CD4-positive, CD25-positive, alpha-beta regulatory T cell (primary cell): Measurements from ENCODE around the gene ULK1. TPM values are rescaled to one million over a fixed set of nuclear protein-coding genes. Genes with fewer than 3 reads are reported as not detected.
"Not testable (repeated sequence)": the region's sequence is repeated elsewhere in the genome, so short reads cannot be mapped to it uniquely, and the experiment has no call there.

ENCODE experiments used
- ATAC-seq, 2 donors: fragments of 150-1000 bp; cut with Tn5 transposase; one replicate each; pipeline ENCODE4 v1.10.0; 2021; ENCODE audit warnings: low read depth in 2 of 2, moderate number of reproducible peaks in 2 of 2, moderate library complexity in 1 of 2
- DNase-seq, 3 donors: peaks; one replicate each; pipeline versions ENCODE4 v3.0.0 to v3.0.0-alpha.2; 2012 to 2022; ENCODE audit warnings: mixed read lengths in 1 of 3
- H3K27ac ChIP-seq: one replicate; pipeline ENCODE4 v1.7.0; 2013; ENCODE audit warnings: mild to moderate bottlenecking, low read length; ENCODE audit not compliant: insufficient read depth, poor library complexity, severe bottlenecking
- H3K27me3 ChIP-seq: one replicate; pipeline ENCODE4 v1.7.0; 2013; ENCODE audit warnings: low read length; ENCODE audit not compliant: control insufficient read depth, insufficient read depth
- H3K36me3 ChIP-seq: one replicate; pipeline ENCODE4 v1.7.0; 2013; ENCODE audit warnings: mild to moderate bottlenecking, low read length, moderate library complexity; ENCODE audit not compliant: control insufficient read depth, insufficient read depth
- H3K4me1 ChIP-seq: 2 replicates; pipeline ENCODE4 v1.7.0; 2013; ENCODE audit warnings: mild to moderate bottlenecking, low read length; ENCODE audit not compliant: insufficient read depth, control insufficient read depth, poor library complexity, severe bottlenecking
- H3K4me3 ChIP-seq: one replicate; pipeline ENCODE4 v1.7.0; 2013; ENCODE audit warnings: low read depth, mild to moderate bottlenecking, low read length, moderate library complexity
- H3K9me3 ChIP-seq, 2 experiments: 1 replicate in 1 of 2; 2 replicates in 1 of 2; pipeline ENCODE4 v1.7.0; 2013; ENCODE audit warnings: low read length in 2 of 2, mild to moderate bottlenecking in 1 of 2, moderate library complexity in 1 of 2; ENCODE audit not compliant: control insufficient read depth in 2 of 2
- H3K27ac Mint-ChIP-seq, 3 donors: one replicate each; pipeline ENCODE4 v1.8.0; 2020 to 2022; ENCODE audit warnings: mild to moderate bottlenecking in 3 of 3, mixed read lengths in 3 of 3, moderate library complexity in 2 of 3
- H3K27me3 Mint-ChIP-seq: one replicate; pipeline ENCODE4 v1.8.0; 2022; ENCODE audit warnings: mild to moderate bottlenecking, mixed read lengths
- H3K36me3 Mint-ChIP-seq: one replicate; pipeline ENCODE4 v1.8.0; 2020; ENCODE audit warnings: mixed read lengths
- H3K4me1 Mint-ChIP-seq, 4 donors: one replicate each; pipeline ENCODE4 v1.8.0; 2020 to 2022; ENCODE audit warnings: mixed read lengths in 4 of 4, mild to moderate bottlenecking in 1 of 4
- H3K4me3 Mint-ChIP-seq, 4 donors: one replicate each; pipeline ENCODE4 v1.8.0; 2020 to 2022; ENCODE audit warnings: mild to moderate bottlenecking in 4 of 4, mixed read lengths in 4 of 4, moderate library complexity in 3 of 4
- H3K9me3 Mint-ChIP-seq, 7 donors: one replicate each; pipeline ENCODE4 v1.8.0; 2020 to 2022; ENCODE audit warnings: mixed read lengths in 7 of 7, mild to moderate bottlenecking in 3 of 7, moderate library complexity in 2 of 7
- polyA plus RNA-seq, 4 donors: library from polyadenylated mRNA; unstranded; fragments of 300-500 nt; fragmentation: Illumina TruSeq; gene quantifications; one replicate each; pipeline ENCODE4 v1.2.3, GENCODE V29; 2021
- total RNA-seq: library from RNA; stranded (reverse); gene quantifications from one replicate; pipeline ENCODE4 v1.2.3, GENCODE V29; 2022

The ULK1 gene
- total and polyA plus RNA-seq, 5 donors from 2014 or later = 0.20 to 90.0 (median 0.46) TPM

- Histone ChIP-seq H3K9me3 (no peaks in the 10 kb centered on the region), H3K27ac (no peak overlapping the region), H3K36me3 (peaks cover 21% of the 10 kb centered on the region), H3K27me3 (no peaks in the 10 kb centered on the region), H3K4me1 (peaks cover 9% of the 10 kb centered on the region), H3K4me3 (no peak overlapping the region)
- Mint-ChIP-seq H3K4me1 (peaks cover 0 to 16% (median 10%) of the 10 kb centered on the region in 4 donors), H3K27me3 (no peaks in the 10 kb centered on the region), H3K36me3 (peaks cover 11% of the 10 kb centered on the region), H3K9me3 (no peaks in the 10 kb centered on the region), H3K4me3 (no peak overlapping the region), H3K27ac (no peak overlapping the region)
- no peak for DNase-seq
- ATAC-seq = no peak
Observed at GRCh38 chr12:131943876-131944275, 49.5 kb downstream of the ULK1 start.

DNA sequence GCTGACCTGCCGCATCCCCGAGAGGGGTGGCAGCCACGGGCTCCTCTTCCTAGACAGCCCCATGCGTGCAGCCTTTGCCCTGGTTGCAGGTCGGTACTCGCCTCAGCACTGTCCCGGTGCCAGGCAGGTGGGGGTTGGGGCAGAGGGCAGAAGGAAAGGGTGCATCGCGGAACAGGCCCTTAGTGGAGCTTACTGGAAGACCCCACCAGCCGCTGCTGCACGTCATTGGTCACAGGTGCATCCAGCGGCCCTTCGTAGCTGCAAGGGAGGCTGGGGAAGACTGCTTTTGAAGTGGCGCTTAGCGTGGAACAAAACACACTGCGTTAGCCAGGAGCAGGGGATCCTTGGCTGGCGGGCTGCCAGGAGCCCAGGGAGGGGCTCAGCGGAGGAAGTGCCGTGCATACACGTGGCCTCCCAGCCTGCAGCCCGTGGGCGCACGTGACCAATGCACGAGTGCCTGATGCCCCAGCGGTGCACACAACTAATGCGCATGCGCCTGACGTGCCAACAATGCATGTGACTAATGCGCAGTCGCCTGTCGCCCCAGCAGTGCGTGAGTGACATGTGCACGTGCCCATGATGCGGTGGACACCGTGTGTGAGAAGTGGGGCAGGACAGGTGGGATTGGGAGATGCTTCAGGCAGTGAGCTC, 50.3 kb downstream of the ULK1 start:
- Mint-ChIP-seq H3K27ac (peak overlapping the region in 1 of 3 donors; percentile 69), H3K36me3 (peaks cover 11% of the 10 kb centered on the region), H3K4me3 (peak overlapping the region in 1 of 4 donors; percentile 81), H3K4me1 (peaks cover 0 to 22% (median 11%) of the 10 kb centered on the region in 4 donors), H3K27me3 (no peaks in the 10 kb centered on the region), H3K9me3 (no peaks in the 10 kb centered on the region)
- Histone ChIP-seq H3K27me3 (no peaks in the 10 kb centered on the region), H3K4me1 (peaks cover 13% of the 10 kb centered on the region), H3K36me3 (peaks cover 14% of the 10 kb centered on the region), H3K9me3 (no peaks in the 10 kb centered on the region), H3K4me3 (no peak overlapping the region), H3K27ac (no peak overlapping the region)
- DNase-seq = no peak
- ATAC-seq = no peak

DNA sequence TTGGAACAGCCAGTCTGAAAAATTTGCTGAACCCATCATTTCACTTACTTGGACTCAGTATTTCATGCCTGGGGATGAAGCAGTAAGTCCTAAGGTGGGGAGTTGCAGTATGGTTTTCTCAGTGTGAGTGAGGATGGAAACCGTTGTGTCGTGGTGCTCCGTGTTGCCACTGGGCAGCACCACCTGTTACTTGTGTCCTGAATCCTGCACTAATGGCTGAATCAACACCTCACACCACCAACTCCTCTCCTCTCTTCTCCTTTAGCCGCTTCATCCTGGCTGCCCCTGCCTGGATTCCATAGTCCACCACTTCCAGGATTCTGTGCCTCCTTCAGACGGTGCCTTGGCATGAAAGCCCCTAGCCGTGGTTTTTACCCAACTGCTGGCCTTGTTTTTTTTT, 52.3 kb downstream of the ULK1 start:
- DNase-seq (no peak), ATAC-seq (no peak)
- H3K27me3 ChIP-seq = no peaks in the 10 kb centered on the region
- H3K27ac Mint-ChIP-seq = peak overlapping the region in 1 of 3 donors; percentile 85
- H3K27me3 Mint-ChIP-seq = no peaks in the 10 kb centered on the region
- no peaks in the 10 kb centered on the region for H3K9me3 Mint-ChIP-seq
- H3K4me3 Mint-ChIP-seq = peak overlapping the region in 2 of 4 donors; percentile 21 to 82
- H3K36me3 Mint-ChIP-seq = peaks cover 7% of the 10 kb centered on the region
- peaks cover 7% of the 10 kb centered on the region for H3K36me3 ChIP-seq
- H3K4me3 ChIP-seq = no peak overlapping the region
- no peaks in the 10 kb centered on the region for H3K9me3 ChIP-seq
- peaks cover 25% of the 10 kb centered on the region for H3K4me1 ChIP-seq
- peaks cover 0 to 30% (median 11%) of the 10 kb centered on the region in 4 donors for H3K4me1 Mint-ChIP-seq
- H3K27ac ChIP-seq = no peak overlapping the region

DNA sequence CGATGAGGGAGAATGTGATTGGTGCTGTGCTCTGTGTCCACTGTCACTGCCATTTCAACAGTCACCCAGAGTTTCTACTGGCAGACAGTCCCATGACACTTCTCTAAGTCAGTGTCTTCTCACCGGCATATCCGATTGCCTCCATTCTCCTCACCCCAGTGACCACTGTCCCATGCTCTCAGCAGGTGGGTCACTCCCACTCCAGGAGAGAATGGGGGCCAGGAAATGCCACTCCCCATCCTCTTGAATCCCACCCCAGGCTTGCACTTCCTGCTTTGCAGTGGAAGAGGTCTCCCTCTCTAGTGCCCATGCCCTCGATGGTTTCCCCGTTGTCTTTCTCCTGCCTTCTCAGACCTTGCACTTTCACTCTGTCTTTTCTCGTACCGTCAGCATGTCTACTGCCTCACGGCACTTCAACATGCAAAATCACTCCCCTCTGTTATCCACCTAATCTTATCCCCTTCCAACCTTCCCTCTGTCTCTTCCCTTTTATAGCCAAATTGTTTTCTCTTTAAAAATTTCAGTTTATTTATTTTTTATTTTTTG, 53.1 kb downstream of the ULK1 start:
- peak overlapping the region; percentile 67 to 85 (median 82) for H3K27ac Mint-ChIP-seq
- H3K4me3 ChIP-seq = no peak overlapping the region
- H3K36me3 ChIP-seq = peaks cover 2% of the 10 kb centered on the region
- peaks cover 29% of the 10 kb centered on the region for H3K4me1 ChIP-seq
- no peaks in the 10 kb centered on the region for H3K9me3 Mint-ChIP-seq
- H3K27me3 Mint-ChIP-seq = no peaks in the 10 kb centered on the region
- no peak overlapping the region for H3K27ac ChIP-seq
- DNase-seq (no peak), ATAC-seq (no peak)
- H3K27me3 ChIP-seq = no peaks in the 10 kb centered on the region
- no peaks in the 10 kb centered on the region for H3K9me3 ChIP-seq
- H3K36me3 Mint-ChIP-seq = peaks cover 7% of the 10 kb centered on the region
- H3K4me1 Mint-ChIP-seq = peaks cover 0 to 34% (median 12%) of the 10 kb centered on the region in 4 donors
- peak overlapping the region in 2 of 4 donors; percentile 62 to 82 for H3K4me3 Mint-ChIP-seq

GRCh38 chr12:131948166-131948712, 53.8 kb downstream of the ULK1 start:
- no peaks in the 10 kb centered on the region for H3K27me3 ChIP-seq
- DNase-seq (no peak), ATAC-seq (no peak)
- Mint-ChIP-seq H3K36me3 (peaks cover 7% of the 10 kb centered on the region), H3K4me3 (peak overlapping the region; percentile 82 to 86 (median 84)), H3K27ac (peak overlapping the region; percentile 43 to 85 (median 68)), H3K4me1 (peaks cover 0 to 40% (median 18%) of the 10 kb centered on the region in 4 donors), H3K27me3 (no peaks in the 10 kb centered on the region), H3K9me3 (no peaks in the 10 kb centered on the region)
- H3K9me3 ChIP-seq = no peaks in the 10 kb centered on the region
- H3K4me3 ChIP-seq = no peak overlapping the region
- peaks cover 2% of the 10 kb centered on the region for H3K36me3 ChIP-seq
- peaks cover 34% of the 10 kb centered on the region for H3K4me1 ChIP-seq
- H3K27ac ChIP-seq = no peak overlapping the region

GRCh38 chr12:131948713-131949430, 54.5 kb downstream of the ULK1 start:
- H3K9me3 ChIP-seq, H3K9me3 Mint-ChIP-seq, H3K27me3 ChIP-seq, H3K27me3 Mint-ChIP-seq, H3K36me3 Mint-ChIP-seq, ATAC-seq, H3K36me3 ChIP-seq: not testable (repeated sequence)
- Mint-ChIP-seq H3K27ac (peak overlapping the region; percentile 71 to 94 (median 85)), H3K4me1 (peaks cover 0 to 45% (median 24%) of the 10 kb centered on the region in 4 donors), H3K4me3 (peak overlapping the region; percentile 82 to 93 (median 85))
- DNase-seq = peak in 1 of 3 donors; percentile 12
- H3K4me1 ChIP-seq = peaks cover 37% of the 10 kb centered on the region
- H3K4me3 ChIP-seq = peak overlapping the region; percentile 48
- peak overlapping the region; percentile 65 for H3K27ac ChIP-seq

DNA sequence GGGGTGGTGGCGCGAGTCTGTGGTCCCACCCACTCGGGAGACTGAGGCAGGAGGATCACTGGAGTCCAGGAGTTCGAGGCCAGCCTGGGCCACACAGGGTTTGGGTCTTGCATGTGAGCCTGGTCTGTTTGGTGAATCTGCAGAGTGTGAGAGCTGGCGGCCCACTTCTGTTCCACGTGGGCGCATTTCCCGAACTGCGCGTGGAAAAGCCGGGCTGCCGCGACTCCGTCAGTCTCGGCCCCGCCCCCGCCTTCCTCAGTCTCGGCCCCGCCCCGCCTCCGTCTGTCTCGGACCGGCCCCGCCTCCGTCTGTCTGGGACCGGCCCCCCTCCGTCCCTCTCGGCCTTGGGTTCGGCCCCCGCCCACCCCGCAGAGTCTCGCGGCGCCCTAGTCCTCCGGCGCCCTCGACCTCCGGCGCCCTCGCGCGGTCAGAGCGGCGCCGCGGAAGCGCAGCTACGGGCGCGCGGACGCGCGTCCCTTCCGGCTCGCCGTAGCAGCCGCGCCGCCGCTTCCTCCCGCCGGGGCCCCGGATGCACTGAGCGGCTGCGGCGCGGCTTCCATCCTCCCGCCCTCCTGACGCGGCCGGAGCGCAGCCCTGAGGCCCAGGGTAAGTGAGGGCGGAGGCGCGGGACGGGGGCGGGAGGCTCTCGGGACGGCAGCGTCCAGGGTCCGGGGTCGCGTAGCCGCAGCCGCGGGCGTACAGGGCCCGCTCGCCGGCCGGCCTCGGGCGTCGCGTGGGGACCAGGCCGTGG, 55.2 kb downstream of the ULK1 start, which contains the start of gene EP400:
Gene EP400, plus strand, starts transcription at position 512 of the 751 bp plus-strand sequence. CDS start 10,678 bp downstream, outside the sequence.
- peak within 1 kb of the TSS; percentile 85 to 96 (median 94) for H3K27ac Mint-ChIP-seq
- H3K36me3 Mint-ChIP-seq = peaks cover 4% of the 10 kb centered on the region
- DNase-seq (peak; percentile 87 to 96 (median 91)), ATAC-seq (peak; percentile 94 to 96)
- peak within 1 kb of the TSS; percentile 91 to 97 (median 94) for H3K4me3 Mint-ChIP-seq
- Histone ChIP-seq H3K9me3 (no peaks in the 10 kb centered on the region), H3K27ac (peak within 1 kb of the TSS; percentile 65), H3K4me3 (peak within 1 kb of the TSS; percentile 67), H3K27me3 (no peaks in the 10 kb centered on the region), H3K4me1 (peaks cover 37% of the 10 kb centered on the region), H3K36me3 (peaks cover 2% of the 10 kb centered on the region)
- peaks cover 0 to 50% (median 27%) of the 10 kb centered on the region in 4 donors for H3K4me1 Mint-ChIP-seq
- no peaks in the 10 kb centered on the region for H3K27me3 Mint-ChIP-seq
- H3K9me3 Mint-ChIP-seq = no peaks in the 10 kb centered on the region
